GM12891 (cell line): ENCODE data around the gene TUBA1A.

ENCODE experiments used
- POLR2A ChIP-seq: IDR thresholded peaks from 2 replicates; pipeline ENCODE4 v1.6.1; 2011; ENCODE audit warnings: low read depth, low read length, control low read depth
- POLR2AphosphoS5 ChIP-seq: IDR thresholded peaks from 2 replicates; pipeline ENCODE4 v1.6.1; 2011; ENCODE audit warnings: low read depth, low read length, control low read depth
- TAF1 ChIP-seq: IDR thresholded peaks from 2 replicates; pipeline ENCODE4 v1.6.1; 2011; ENCODE audit warnings: low read depth, low read length, control low read depth

DNA sequence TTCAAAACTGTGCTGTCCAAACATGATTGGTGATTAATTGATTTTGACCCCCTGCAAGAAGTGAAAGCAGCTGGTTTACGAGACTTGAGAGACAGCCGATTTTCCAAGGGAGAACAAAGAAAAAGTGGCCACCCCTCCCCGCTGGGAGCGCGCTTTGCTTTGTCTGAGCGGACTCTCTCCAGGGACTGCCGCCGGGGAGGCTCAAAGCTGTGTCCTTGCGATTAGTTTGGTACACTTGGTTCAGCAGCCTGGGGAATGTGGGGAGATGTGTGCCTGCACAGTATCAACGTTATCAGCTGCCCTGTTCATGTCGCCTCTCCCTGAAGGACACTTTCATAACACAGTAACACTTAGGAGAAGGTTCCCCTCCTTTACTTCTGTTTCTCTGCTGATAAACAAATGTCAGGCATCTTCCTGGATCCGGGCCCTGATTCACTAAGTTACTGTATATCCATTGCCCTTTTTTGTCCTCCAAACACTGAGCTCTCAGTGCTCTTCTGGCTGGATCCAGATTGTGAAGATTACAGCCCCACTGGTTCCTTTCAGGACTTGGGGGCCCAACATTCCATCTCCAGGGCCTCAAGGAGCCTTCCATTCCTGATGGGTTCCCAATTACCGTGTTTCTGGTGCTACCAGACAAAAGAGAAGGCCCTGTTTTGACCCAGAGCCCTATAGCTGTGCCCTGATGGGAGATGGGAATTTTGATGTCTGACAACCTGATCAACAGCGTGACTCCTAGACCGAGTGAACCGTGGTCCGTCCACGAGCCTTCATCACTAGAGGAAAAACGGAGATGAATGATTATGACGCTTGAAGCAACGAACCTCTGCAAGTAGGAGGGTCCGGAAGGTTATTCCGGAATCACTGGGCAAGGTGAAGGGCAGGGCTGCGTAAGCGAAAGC, 44.3 kb upstream of the TUBA1A start:
- no peak for TF ChIP-seq POLR2A
- TF ChIP-seq POLR2AphosphoS5: no peak
- no peak for TF ChIP-seq TAF1
